Measurements from ENCODE around the gene HIGD2A. TPM values are rescaled to one million over a fixed set of nuclear protein-coding genes. Genes with fewer than 3 reads are reported as not detected.

HIGD2A gene
- total RNA-seq, 4 donors from 2014 or later, result 105 to 134 (median 116) TPM

GRCh38 chr5:176426876-176427275, 38.3 kb downstream of the HIGD2A start:
- no peak for TF ChIP-seq CTCF (IDR thresholded peaks at IDR 0.05)
- ATAC-seq (ENCODE audit: low FRiP score), result no peak
- no peak for DNase-seq (ENCODE audit: low spot score)

DNA sequence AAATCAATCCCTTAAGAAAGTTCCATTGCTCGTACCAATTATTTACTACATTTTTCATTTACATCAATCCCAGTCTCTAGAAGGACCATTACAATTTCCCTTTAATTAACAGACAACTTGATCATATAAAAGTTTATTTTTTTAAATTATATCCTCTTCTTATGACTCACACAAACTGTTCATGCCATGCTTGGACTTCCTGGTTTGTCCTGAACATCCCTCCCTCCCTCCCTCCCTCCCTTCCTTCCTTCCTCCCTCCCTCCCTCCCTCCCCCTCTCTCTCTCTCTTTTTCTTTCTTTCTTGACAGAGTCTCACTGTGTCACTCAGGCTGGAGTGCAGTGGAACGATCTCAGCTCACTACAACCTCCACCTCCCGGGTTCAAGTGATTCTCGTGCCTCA, 39.4 kb downstream of the HIGD2A start:
- no peak for TF ChIP-seq CTCF (IDR thresholded peaks at IDR 0.05)
- DNase-seq (ENCODE audit: low spot score) (no peak), ATAC-seq (ENCODE audit: low FRiP score) (no peak)

- no peak for DNase-seq (ENCODE audit: low spot score)
- ATAC-seq (ENCODE audit: low FRiP score), result no peak
- no peak for TF ChIP-seq CTCF (IDR thresholded peaks at IDR 0.05)
These were observed 41.4 kb downstream of the HIGD2A start for GRCh38 chr5:176429972-176430371.

DNA sequence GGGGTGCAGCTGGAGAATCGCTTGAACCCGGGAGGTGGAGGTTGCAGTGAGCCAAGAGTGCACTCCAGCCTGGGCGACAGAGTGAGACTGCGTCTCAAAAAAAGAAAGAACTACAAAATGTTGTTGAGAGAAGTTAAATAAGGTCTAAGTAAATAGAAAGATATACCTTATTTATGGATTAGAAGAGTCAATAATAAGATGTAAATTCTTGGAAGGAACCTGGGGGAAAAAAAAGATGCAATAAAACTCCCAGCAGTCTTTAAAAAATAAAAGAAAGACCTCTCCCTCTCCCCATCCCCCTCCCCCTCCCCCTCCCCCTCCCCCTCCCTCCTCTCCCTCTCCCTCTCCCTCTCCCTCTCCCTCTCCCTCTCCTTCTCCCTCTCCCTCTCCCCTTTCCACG, 44.2 kb downstream of the HIGD2A start:
- no peak for TF ChIP-seq CTCF (IDR thresholded peaks at IDR 0.05)
- no peak for ATAC-seq (ENCODE audit: low FRiP score)
- no peak for DNase-seq (ENCODE audit: low spot score)

DNA sequence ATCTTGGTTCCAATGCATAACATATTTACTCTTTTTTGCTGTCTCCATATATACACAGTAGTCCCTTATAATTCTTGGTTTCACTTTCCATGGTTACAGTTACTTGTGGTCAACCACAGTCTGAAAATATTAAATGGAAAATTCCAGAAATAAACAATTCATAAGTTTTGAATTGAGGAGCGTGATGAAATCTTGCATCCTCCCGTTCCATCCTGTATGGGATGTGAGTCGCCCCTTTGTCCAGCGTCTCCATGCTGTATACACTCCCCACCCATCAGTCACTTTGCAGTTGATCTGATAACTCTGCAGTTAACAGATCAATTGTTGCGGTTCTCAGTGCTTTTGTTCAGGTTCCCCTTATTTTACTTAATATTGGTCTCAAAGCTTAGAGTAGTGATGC, 48.1 kb downstream of the HIGD2A start:
- DNase-seq (ENCODE audit: low spot score), result no peak
- no peak for TF ChIP-seq CTCF (IDR thresholded peaks at IDR 0.05)
- no peak for ATAC-seq (ENCODE audit: low FRiP score)

- ATAC-seq (ENCODE audit: low FRiP score), result no peak
- no peak for TF ChIP-seq CTCF (IDR thresholded peaks at IDR 0.05)
These were observed 50.6 kb downstream of the HIGD2A start for GRCh38 chr5:176438959-176439757.

More at GRCh38 chr5:176438959-176439757, 50.6 kb downstream of the HIGD2A start:
- no peak for DNase-seq (ENCODE audit: low spot score)

Small RNA genes within 50 kb of the gene (small RNA-seq; reads per million reads assigned to genes)
- gene AC010297.1, result not detected
- gene MIR1271, result 6.3 reads per million, percentile 82 among the genes with 10 or more reads in this experiment

Other genes starting within 250 kb of the HIGD2A start
- gene SIMC1, start 150.3 kb upstream of the HIGD2A start, total RNA-seq, result 10 to 100 TPM in 3 of 4 donors, 1 to 10 TPM in 1; 8.3 to 18.0 (median 10.7) TPM
- gene KIAA1191, start 27.0 kb upstream of the HIGD2A start, total RNA-seq, result 100 to 1,000 TPM in 1 of 4 donors, 10 to 100 TPM in 3; 77.0 to 103 (median 85.6) TPM
- gene ARL10, start 23.3 kb upstream of the HIGD2A start, total RNA-seq, result 10 to 100 TPM in 1 of 4 donors, 1 to 10 TPM in 3; 4.2 to 12.1 (median 6.7) TPM
- gene NOP16, start 153 bp upstream of the HIGD2A start, total RNA-seq, result 10 to 100 TPM in 3 of 4 donors, 1 to 10 TPM in 1; 6.1 to 84.7 (median 24.3) TPM
- 100 to 1,000 TPM; 119 to 171 (median 128) TPM for gene CLTB, start 27.8 kb downstream of the HIGD2A start, total RNA-seq
- gene FAF2, start 59.6 kb downstream of the HIGD2A start, total RNA-seq, result 10 to 100 TPM; 27.6 to 31.1 (median 27.8) TPM
- 10 to 100 TPM in 3 of 4 donors, 1 to 10 TPM in 1; 7.4 to 24.4 (median 10.8) TPM for gene RNF44, start 148.7 kb downstream of the HIGD2A start, total RNA-seq
- not detected for gene CDHR2, start 160.6 kb downstream of the HIGD2A start, total RNA-seq
- 1 to 10 TPM in 2 of 4 donors, under 1 TPM in 2; 0.37 to 1.9 (median 0.90) TPM for gene GPRIN1, start 221.4 kb downstream of the HIGD2A start, total RNA-seq
- gene SNCB, start 241.8 kb downstream of the HIGD2A start, total RNA-seq, result not detected
- not detected for gene EIF4E1B, start 241.9 kb downstream of the HIGD2A start, total RNA-seq